ENCODE data around the gene TMEM91. TPM values are rescaled to one million over a fixed set of nuclear protein-coding genes. Genes with fewer than 3 reads are reported as not detected.
A peak's percentile ranks its signal among the peaks of the same experiment; 100 is the strongest.

Gene TMEM91
- polyA plus RNA-seq, 1 of the 3 experiments (the other 2 are of a cell fraction): 5.7 TPM

DNA sequence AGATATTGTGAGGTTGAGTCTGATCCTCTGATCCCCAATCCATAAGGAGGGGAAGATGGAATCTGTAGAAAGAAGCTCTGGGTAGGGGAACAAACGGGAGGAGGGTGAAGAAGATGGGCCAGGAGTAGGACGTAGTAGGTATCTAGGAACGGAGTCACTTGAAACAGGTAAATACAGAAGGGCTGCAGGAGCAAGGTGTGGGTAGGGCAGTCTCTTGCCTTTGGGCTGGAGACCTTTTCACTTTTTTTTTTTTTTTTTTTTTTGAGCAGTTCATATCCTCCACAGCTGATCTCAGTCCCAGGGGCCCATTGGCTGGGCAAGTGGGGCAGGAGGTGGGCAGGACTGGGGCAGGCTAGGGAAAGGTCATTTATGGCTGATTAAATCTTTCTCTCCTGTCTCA lies 22.8 kb downstream of the TMEM91 start:
- no peak for DNase-seq
- H3K79me2 ChIP-seq (ENCODE audit: insufficient read depth): peaks cover 46% of the 10 kb centered on the region
- peak overlapping the region; percentile 99 for H3K4me2 ChIP-seq
- H3K27me3 ChIP-seq (ENCODE audit: insufficient read depth): no peaks in the 10 kb centered on the region
- H3K27ac ChIP-seq (ENCODE audit: low read depth in 2 of 2, low read length in 1 of 2): no peak overlapping the region
- peak overlapping the region; percentile 95; the same call in 1 of the 2 replicates for H3K9ac ChIP-seq
- H4K20me1 ChIP-seq (ENCODE audit: insufficient read depth): no peaks in the 10 kb centered on the region
- no peak overlapping the region for H2AFZ ChIP-seq (ENCODE audit: low read depth)
- no peaks in the 10 kb centered on the region for H3K9me3 ChIP-seq
- WGBS (ENCODE audit: low lambda C conversion rate): 75% methylated on average over 3 of the region's 3 CpGs
- H3K9me2 ChIP-seq: no peaks in the 10 kb centered on the region
- no peaks in the 10 kb centered on the region for H3F3A ChIP-seq (replicated peaks; ENCODE audit: insufficient read depth)
- ChIA-PET CTCF (no interaction called here), POLR2A (interaction anchor here (0.6 kb wide), 1 partner anchor 26 kb away, joined by 3 read pairs; no protein-coding TSS in a partner anchor)
- TF ChIP-seq, protein P1, sequence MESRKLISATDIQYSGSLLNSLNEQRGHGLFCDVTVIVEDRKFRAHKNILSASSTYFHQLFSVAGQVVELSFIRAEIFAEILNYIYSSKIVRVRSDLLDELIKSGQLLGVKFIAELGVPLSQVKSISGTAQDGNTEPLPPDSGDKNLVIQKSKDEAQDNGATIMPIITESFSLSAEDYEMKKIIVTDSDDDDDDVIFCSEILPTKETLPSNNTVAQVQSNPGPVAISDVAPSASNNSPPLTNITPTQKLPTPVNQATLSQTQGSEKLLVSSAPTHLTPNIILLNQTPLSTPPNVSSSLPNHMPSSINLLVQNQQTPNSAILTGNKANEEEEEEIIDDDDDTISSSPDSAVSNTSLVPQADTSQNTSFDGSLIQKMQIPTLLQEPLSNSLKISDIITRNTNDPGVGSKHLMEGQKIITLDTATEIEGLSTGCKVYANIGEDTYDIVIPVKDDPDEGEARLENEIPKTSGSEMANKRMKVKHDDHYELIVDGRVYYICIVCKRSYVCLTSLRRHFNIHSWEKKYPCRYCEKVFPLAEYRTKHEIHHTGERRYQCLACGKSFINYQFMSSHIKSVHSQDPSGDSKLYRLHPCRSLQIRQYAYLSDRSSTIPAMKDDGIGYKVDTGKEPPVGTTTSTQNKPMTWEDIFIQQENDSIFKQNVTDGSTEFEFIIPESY (IDR thresholded peaks at IDR 0.05; ENCODE audit: borderline replicate concordance, low read depth): no peak
- TF ChIP-seq YY1 (IDR thresholded peaks at IDR 0.05; ENCODE audit: low read depth) (no peak), SIN3A (IDR thresholded peaks at IDR 0.05; ENCODE audit: borderline replicate concordance, low read depth, low read length) (no peak), MXI1 (IDR thresholded peaks at IDR 0.05; ENCODE audit: low read depth, low read length) (no peak), RCOR1 (IDR thresholded peaks at IDR 0.05; ENCODE audit: low read length) (no peak), SMC3 (IDR thresholded peaks at IDR 0.05; ENCODE audit: low read depth, low read length) (no peak), EP300 (IDR thresholded peaks at IDR 0.05; ENCODE audit: borderline replicate concordance in 1 of 2, low read depth in 1 of 2, low read length in 1 of 2) (no peak)
- TF ChIP-seq, protein P2, sequence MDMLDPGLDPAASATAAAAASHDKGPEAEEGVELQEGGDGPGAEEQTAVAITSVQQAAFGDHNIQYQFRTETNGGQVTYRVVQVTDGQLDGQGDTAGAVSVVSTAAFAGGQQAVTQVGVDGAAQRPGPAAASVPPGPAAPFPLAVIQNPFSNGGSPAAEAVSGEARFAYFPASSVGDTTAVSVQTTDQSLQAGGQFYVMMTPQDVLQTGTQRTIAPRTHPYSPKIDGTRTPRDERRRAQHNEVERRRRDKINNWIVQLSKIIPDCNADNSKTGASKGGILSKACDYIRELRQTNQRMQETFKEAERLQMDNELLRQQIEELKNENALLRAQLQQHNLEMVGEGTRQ (IDR thresholded peaks at IDR 0.05; ENCODE audit: borderline replicate concordance, low read depth, low read length): no peak
- TF ChIP-seq, protein P3, sequence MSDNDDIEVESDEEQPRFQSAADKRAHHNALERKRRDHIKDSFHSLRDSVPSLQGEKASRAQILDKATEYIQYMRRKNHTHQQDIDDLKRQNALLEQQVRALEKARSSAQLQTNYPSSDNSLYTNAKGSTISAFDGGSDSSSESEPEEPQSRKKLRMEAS (IDR thresholded peaks at IDR 0.05; ENCODE audit: low read depth): no peak
- H3K4me1 ChIP-seq (ENCODE audit: control insufficient read depth in 1 of 2, insufficient read depth in 2 of 2, low read depth in 1 of 2, low read length in 1 of 2): peaks cover 5 to 14% of the 10 kb centered on the region in 2 experiments; a peak in 2 of 4 replicates
- H3K36me3 ChIP-seq (replicated peaks in 1 of 2; ENCODE audit: control insufficient read depth in 1 of 2, insufficient read depth in 2 of 2, low read length in 1 of 2): no peaks in the 10 kb centered on the region
- peak overlapping the region; percentile 79 to 91; a peak in 1 of 4 replicates for H3K4me3 ChIP-seq (ENCODE audit: low read depth in 2 of 2, low read length in 1 of 2)

DNA sequence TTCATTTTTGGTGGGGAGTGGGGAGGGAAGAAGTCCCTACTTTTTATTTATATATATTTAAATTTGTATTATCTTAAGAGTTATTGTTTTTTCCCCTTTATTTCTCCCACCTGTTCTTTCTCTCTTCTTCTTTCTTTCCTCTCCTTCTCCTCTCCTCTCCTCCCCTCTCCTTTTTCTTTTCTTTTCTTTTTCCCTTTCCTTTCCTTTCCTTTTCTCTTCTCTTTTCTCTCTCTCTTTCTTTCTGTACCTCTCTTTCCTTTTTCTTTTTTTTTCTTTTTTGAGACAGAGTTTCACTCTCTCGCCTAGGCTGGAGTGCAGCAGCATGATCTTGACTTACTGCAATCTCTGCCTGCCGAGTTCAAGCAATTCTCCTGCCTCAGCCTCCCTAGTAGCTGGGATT lies 23.2 kb downstream of the TMEM91 start:
- POLR2A ChIA-PET: interaction anchor here (0.6 kb wide), 1 partner anchor 27 kb away, joined by 3 read pairs; no protein-coding TSS in a partner anchor
- Histone ChIP-seq H3K9me2 (no peaks in the 10 kb centered on the region), H3K79me2 (ENCODE audit: insufficient read depth) (peaks cover 46% of the 10 kb centered on the region), H2AFZ (ENCODE audit: low read depth) (no peak overlapping the region), H3K27me3 (ENCODE audit: insufficient read depth) (no peaks in the 10 kb centered on the region), H3K27ac (ENCODE audit: low read depth in 2 of 2, low read length in 1 of 2) (no peak overlapping the region), H3F3A (replicated peaks; ENCODE audit: insufficient read depth) (no peaks in the 10 kb centered on the region), H3K4me1 (ENCODE audit: control insufficient read depth in 1 of 2, insufficient read depth in 2 of 2, low read depth in 1 of 2, low read length in 1 of 2) (peaks cover 5 to 14% of the 10 kb centered on the region in 2 experiments; a peak in 2 of 4 replicates), H4K20me1 (ENCODE audit: insufficient read depth) (no peaks in the 10 kb centered on the region), H3K4me3 (ENCODE audit: low read depth in 2 of 2, low read length in 1 of 2) (no peak overlapping the region), H3K9ac (no peak overlapping the region), H3K4me2 (no peak overlapping the region), H3K9me3 (no peaks in the 10 kb centered on the region), H3K36me3 (replicated peaks in 1 of 2; ENCODE audit: control insufficient read depth in 1 of 2, insufficient read depth in 2 of 2, low read length in 1 of 2) (no peaks in the 10 kb centered on the region)
- WGBS (ENCODE audit: low lambda C conversion rate): 79% methylated on average over 2 of the region's 2 CpGs
- TF ChIP-seq, protein P2 (IDR thresholded peaks at IDR 0.05; ENCODE audit: borderline replicate concordance, low read depth, low read length): no peak
- TF ChIP-seq EZH2phosphoT487 (IDR thresholded peaks at IDR 0.05; ENCODE audit: borderline replicate concordance, low read depth) (no peak), TCF12 (IDR thresholded peaks at IDR 0.05) (no peak), EP300 (IDR thresholded peaks at IDR 0.05; ENCODE audit: borderline replicate concordance in 1 of 2, low read depth in 1 of 2, low read length in 1 of 2) (no peak), RXRA (IDR thresholded peaks at IDR 0.05; ENCODE audit: borderline replicate concordance, low read depth) (no peak), FOXM1 (IDR thresholded peaks at IDR 0.05; ENCODE audit: low read depth) (no peak), RCOR1 (IDR thresholded peaks at IDR 0.05; ENCODE audit: low read length) (no peak), FOXJ3 (CRISPR knock-in tag; IDR thresholded peaks at IDR 0.05) (no peak)
- TF ChIP-seq, protein P4, sequence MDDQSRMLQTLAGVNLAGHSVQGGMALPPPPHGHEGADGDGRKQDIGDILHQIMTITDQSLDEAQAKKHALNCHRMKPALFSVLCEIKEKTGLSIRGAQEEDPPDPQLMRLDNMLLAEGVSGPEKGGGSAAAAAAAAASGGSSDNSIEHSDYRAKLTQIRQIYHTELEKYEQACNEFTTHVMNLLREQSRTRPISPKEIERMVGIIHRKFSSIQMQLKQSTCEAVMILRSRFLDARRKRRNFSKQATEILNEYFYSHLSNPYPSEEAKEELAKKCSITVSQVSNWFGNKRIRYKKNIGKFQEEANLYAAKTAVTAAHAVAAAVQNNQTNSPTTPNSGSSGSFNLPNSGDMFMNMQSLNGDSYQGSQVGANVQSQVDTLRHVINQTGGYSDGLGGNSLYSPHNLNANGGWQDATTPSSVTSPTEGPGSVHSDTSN (IDR thresholded peaks at IDR 0.05): no peak
- CTCF ChIA-PET: no interaction called here
- DNase-seq: no peak

All from SK-N-SH (cell line).